Suppressor macrophage (primary cell): ENCODE results near the gene GPS1.

Experiments
- DNase-seq, 4 experiments: peaks; one replicate each; pipeline ENCODE4 v3.0.0-alpha.2; 2020 to 2022

GPS1 gene

GRCh38 chr17:82080048-82080788 lies 28.5 kb downstream of the GPS1 start:
- no peak for DNase-seq

DNA sequence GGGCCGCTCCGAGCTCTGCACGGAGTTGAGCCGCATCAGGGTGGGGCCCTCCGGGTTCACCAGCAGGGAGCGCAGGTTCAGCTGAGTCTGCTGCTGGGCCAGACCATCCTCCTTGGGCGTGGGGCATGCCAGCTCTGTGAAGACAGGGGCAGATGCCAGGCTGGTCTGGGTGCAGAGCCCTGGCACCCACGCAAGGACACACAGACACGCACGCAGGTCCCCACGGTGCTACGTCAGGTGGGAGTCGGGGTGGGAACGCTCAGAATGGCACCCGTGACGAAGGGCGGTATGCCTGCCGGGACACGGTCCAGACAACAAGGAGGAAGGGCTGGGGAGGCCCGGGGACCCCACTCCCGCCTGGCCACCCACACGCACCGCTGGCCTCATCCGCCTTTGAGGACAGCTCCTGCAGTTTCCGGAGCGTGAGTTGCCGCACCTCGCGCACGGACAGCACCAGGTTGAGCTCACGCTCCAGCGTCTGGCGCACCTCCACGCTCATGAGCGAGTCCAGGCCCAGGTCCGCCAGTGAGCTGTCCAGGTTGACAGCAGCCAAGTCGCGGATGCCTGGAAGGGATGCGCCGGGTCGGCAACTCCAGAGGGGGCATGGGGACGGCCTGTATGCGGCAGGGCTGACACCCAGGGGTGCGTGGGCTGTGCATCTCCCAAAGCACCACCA lies 29.2 kb downstream of the GPS1 start:
- no peak for DNase-seq

DNA sequence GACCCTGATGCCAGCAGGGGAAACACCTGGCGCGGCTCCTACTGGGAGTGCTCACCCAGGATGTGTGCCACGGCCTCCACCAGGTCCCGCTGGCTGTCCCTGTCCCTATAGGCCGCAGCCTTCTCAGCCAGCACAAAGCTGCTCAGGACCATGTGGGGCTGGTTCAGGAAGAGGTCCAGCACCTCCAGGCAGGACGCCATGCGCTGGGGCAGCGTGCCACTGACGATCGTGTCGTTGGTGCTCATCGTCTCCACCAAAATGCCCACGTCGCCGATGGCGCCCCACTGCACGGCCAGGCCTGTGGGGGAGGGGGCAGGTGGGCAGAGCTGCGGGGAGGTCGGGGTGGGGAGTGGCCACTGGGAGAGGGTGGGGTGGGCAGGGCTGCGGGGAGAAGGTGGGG lies 29.8 kb downstream of the GPS1 start:
- no peak for DNase-seq

DNA sequence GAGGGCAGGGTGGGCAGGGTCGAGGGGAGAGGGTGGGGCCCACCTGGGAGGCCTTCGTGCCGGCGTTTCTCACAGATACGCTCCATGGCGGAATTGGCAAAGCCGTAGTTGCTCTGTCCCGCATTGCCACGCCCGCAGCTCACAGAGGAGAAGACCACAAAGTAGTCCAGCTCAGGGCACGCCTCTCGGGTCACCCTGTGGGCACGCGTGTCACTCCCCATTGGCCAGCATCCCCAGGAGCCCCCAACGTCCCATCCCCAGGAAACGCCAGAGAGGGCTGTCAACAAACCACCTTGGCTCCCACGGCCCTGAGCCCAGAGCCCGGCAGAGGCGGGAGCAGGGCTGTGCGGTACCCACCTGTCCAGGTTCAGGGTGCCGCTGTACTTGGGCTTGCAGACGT lies 30.3 kb downstream of the GPS1 start:
- DNase-seq = no peak

- no peak for DNase-seq
Measured at GRCh38 chr17:82082456-82082855, 30.8 kb downstream of the GPS1 start.

- no peak for DNase-seq
Measured at GRCh38 chr17:82083009-82083408, 31.3 kb downstream of the GPS1 start.

- DNase-seq = no peak
Measured at GRCh38 chr17:82083533-82084359, 32.0 kb downstream of the GPS1 start.

DNA sequence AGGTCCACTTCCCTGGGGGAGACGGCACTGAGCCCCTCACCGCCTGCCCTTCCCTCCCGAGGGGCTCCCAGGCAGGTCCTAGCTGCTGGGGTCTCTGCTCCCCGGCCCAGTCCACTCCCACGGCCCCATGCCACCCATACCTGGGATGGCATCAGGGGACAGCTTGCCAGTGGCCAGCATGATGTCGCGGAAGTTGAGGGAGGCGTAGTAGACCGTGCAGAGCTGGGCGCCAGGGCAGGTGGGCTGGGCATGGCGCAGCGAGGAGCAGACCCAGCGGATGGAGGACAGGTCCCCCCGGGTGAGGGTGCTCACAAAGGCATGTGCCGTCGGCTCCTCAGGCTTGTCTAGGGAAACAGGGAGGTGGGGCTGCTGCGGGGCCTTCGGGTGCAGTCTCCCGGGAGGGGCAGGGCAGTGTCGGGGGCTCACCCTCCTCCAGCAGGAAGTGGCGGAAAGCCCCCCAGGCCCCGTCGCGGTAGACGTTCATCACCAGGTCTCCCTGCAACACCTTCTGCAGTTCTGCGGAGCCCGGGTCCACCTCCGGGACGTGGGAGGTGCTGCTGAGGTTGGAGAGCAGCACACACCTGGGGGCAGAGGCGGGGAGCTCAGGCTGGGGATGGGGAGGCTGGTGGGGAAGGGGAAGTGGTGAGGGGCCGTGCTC lies 32.8 kb downstream of the GPS1 start:
- no peak for DNase-seq

GRCh38 chr17:82085031-82085861 lies 33.5 kb downstream of the GPS1 start:
- DNase-seq = no peak

DNA sequence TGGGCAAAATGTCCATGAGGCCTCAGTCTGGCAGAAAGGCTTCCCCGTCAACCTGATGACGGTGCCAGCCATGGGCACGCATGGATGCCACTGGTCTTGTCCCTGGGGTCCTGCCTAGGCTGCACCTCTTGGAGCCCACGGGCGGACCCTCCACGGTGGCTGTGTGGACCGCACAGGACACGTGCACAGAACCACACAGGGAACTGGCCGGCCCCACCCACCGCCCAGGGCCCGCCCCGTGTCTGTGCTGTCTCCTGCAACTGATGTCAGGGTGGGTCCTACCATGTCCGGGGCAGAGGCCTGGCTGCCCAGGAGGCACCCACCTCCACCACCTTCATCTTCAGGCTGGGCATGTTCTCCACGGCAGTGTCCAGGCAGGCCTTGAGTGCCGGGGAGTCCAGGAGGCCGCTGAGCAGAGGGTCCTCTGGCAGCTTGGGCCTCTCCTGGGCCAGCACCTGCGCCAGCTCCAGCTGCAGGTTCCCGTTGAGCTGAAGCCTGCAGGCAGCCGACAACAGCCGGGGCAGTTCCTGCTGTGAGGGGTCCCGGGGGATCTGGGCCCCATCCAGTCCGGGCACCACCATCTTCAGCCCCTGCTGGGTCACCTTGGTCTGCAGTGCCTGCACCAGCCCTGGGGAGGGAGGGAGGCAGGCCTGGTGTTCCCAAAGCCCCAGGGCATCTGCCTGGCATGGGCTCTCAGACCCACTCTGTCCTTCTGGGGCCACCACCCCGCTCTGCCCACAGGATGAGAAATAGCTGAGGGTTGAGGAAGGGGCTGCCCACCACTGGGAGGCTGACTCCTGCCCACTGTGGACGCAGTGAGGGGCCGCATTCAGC lies 34.5 kb downstream of the GPS1 start:
- no peak for DNase-seq

- DNase-seq = no peak
Measured at GRCh38 chr17:82086941-82087906, 35.5 kb downstream of the GPS1 start.

DNA sequence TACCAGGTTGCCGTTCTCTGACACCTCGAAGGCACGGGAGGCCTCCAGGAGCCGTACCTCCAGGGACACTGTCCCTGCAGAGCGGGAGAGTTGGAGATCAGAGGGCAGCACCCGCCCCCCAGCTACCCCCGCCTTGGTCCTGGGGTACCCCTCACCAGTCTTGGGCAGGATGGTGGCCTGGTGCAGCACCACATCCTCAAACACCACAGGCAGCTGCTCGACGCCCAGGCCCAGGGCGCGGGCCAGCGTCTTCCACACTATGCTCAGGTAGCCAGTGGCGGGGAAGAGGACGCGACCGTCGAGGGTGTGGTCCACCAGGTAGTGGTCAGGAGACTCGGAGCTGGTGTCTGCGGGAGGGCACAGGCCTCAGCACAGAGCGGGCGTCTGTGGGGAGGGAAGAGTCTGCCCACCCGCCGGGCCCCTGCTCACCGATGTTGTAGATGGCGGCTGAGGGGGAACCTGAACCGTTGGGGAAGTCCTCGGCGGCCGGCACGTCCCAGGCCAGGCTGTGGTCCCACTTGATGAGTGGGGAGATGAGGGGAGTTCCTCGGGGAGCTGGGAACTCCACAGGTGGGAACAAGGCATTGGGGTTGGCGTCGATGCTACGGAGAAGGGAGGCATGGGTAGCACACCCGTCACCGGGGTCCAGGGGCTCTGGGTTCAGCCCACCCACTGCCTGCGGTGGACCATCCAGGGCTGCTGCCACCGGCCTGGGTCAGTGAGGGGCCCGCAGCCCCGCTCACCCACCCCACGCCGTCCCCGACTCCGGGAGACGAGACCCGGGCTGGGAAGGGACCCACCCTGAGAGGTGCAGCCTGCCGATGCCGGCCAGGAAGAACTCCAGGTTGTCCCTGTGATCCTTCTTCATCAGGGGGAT lies 36.5 kb downstream of the GPS1 start:
- DNase-seq = no peak

DNA sequence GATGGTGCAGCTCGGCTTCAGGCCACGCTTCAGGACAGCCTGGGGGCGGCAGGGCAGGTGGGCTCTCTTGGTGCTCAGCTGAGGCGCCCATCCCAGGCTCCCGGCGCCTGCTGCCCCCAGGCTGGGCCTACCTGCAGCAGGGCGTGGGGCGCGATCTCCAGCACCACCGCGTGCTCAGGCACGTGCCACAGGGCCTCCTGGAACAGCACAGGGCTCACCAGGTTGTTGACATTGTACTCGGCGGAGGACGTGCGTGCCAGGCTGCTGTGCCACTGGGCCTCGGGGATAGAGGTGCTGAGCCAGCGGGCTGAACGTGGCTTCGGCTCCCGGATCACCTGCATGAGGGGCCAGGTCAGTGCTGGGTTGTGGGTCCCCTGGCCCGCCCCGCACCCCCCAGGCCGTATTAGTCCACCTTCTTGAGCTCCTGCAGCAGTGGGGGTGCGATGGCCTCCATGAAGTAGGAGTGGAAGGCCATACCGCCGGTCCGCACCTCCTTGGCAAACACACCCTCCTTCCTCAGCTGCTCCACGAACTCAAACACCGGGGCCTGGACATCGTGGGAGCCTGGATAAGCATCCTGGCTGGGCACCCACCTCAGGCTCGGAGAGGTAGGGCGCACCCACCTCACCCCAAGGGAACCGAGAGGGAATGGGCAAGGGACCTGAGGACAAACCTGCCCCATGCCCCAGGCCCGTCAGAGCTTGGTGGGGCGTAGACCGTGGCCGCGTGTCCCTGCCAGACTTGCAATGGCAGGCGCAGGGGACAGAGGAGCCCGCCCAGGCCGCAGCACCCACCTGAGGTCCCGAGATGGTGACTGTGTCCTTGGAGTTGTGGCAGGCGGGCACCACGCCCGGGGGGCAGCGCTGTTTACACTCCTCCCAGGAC lies 37.4 kb downstream of the GPS1 start:
- no peak for DNase-seq

- no peak for DNase-seq
Measured at GRCh38 chr17:82089723-82090548, 38.2 kb downstream of the GPS1 start.

DNA sequence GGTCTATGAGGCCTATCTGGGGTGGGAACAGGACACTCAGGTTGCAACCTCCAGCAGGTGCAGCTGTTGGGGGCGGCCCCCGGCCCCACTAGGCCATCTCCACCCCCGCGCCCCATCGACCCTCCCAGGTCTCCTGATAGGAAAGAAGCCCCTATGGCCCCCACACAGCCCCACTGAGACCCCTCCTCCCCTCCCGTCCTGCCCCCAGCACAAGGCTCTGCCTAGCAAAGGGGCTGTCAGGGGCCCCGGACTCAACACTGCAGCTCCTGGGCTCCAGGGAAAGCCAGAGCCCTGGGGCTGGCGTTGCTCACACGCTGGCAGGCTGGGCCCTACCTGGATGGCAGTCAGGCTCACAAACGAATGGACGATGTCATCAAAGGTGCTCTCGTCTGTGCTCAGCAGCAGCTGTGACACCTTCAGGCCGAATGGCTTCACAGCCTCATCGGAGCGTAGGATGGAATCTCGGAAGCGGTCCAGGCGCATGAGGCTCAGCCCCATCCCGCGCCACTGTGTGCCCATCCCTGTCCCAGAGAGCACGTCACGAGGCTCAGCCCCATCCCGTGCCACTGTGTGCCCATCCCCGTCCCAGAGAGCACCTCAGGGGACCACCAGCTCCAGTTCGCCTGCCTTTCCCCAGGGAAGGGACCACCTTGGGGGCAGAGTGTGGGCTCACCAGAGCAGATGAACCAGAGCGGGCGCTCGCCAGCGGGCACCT lies 39.0 kb downstream of the GPS1 start:
- no peak for DNase-seq
